Pulmonary artery endothelial cell (primary cell): ENCODE measurements around the gene RANBP3L. TPM values are rescaled to one million over a fixed set of nuclear protein-coding genes. Genes with fewer than 3 reads are reported as not detected.
"Not testable (repeated sequence)": the region's sequence is repeated elsewhere in the genome, so short reads cannot be mapped to it uniquely, and the experiment has no call there.

Experiments
- DNase-seq: peaks from one replicate; pipeline ENCODE4 v3.0.0-alpha.2; 2011; ENCODE audit warnings: low read depth, low spot score
- total RNA-seq: library from RNA; depleted of rRNA; stranded (reverse); fragments of >200 nt; gene quantifications from 2 replicates; pipeline ENCODE4 v1.2.3, GENCODE V29; 2014

Gene RANBP3L
- total RNA-seq, 1 donor from 2014 or later, result not detected

DNA sequence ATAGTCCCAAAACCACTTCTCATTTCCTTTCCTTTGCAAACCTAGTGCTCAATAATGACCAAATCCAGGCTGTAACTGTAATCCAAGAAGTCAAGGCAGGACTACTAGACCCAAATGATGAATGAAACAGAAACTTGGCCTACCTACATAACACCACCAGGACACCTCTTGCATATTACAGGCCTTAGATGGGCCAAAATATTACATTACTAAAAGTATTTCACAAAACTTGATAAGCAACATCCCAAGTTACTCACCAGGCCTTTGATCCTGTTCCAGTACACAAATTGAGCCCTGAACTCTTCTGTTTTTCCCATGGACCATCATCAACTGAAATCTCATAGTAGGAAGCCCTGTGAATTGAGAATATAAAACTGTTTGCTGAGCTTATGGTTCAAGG lies 94.8 kb downstream of the RANBP3L start:
- no peak for DNase-seq

DNA sequence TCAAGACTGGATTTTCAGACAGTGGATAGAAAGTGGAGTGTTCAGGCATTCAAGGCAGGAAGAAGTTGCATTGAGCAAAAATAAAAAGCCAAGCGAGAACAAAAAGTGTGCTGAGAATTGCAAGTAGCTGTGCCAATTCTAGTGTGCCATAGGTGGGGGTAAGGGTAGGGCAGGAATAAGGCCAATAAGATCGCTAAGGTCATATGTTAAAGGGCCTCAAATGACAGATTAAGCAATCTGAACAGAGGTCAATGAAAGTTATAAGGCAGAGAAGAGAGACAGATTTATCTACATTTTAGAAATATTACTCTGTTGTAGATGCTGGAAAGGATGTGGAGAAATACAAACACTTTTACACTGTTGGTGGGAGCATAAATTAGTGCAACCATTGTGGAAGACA lies 96.4 kb downstream of the RANBP3L start:
- no peak for DNase-seq

- DNase-seq, result no peak
Measured at GRCh38 chr5:36202521-36202961, 99.2 kb downstream of the RANBP3L start.

GRCh38 chr5:36200513-36200912 lies 101.2 kb downstream of the RANBP3L start:
- peak; percentile 15 for DNase-seq

DNA sequence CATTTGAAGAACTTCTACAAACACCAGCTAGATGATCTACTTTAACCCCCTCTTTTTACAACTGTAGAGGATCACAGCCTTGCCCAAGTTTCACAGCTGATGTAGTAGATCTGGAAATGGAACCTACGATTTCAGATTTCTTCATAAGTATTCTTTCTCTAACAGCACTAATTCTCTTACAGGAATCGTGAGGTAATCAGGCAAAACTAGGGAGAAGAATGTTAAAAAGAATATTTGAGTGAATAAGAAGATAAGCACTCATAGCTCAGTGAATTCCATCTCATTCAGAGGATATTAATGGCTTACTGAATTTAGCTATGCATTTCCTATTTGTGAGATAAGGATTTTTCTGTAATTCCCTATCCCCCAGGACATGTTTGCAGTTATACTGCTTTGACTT lies 102.1 kb downstream of the RANBP3L start:
- DNase-seq, result no peak

- not testable (repeated sequence) for DNase-seq
Measured at GRCh38 chr5:36198783-36199182, 102.9 kb downstream of the RANBP3L start.

Other genes starting within 250 kb of the RANBP3L start
- gene UGT3A2, start 235.0 kb downstream of the RANBP3L start, total RNA-seq, result not detected in 2 replicates
- gene LMBRD2, start 150.0 kb downstream of the RANBP3L start, total RNA-seq, result 5.1 and 13.8 TPM in 2 replicates
- 23.9 and 51.7 TPM in 2 replicates for gene SKP2, start 149.8 kb downstream of the RANBP3L start, total RNA-seq
- gene NADK2, start 60.0 kb downstream of the RANBP3L start, total RNA-seq, result 16.2 and 22.4 TPM in 2 replicates